Heart right ventricle (tissue), 16 donors: ENCODE data around the gene FARP1. TPM values are rescaled to one million over a fixed set of nuclear protein-coding genes. Genes with fewer than 3 reads are reported as not detected.

ENCODE experiments used
- ATAC-seq, 8 donors: fragments of 200-7000 bp; cut with Tn5 transposase; one replicate each; pipeline ENCODE4 v1.9.1; 2020; ENCODE audit warnings: mild to moderate bottlenecking in 8 of 8, moderate library complexity in 8 of 8, moderate number of reproducible peaks in 1 of 8
- DNase-seq, 2 donors: peaks; one replicate each; pipeline ENCODE4 v3.0.0-alpha.2; 2020
- H3K27ac ChIP-seq, 10 donors: fragments of 200-600 bp; sonication (generic) in 2 of 10; one replicate each; pipeline versions ENCODE4 v1.5.0 to v1.8.0; 2020 to 2022; ENCODE audit warnings: mild to moderate bottlenecking in 3 of 10
- H3K27me3 ChIP-seq, 7 donors: fragments of 200-600 bp; one replicate each; pipeline ENCODE4 v1.8.0; 2021 to 2022; ENCODE audit warnings: mild to moderate bottlenecking in 2 of 7
- H3K36me3 ChIP-seq, 9 donors: fragments of 200-600 bp; sonication (generic) in 1 of 9; one replicate each; pipeline versions ENCODE4 v1.5.0 to v1.8.0; 2020 to 2022; ENCODE audit warnings: mild to moderate bottlenecking in 2 of 9
- H3K4me1 ChIP-seq, 9 donors: fragments of 200-600 bp; sonication (generic) in 1 of 9; one replicate each; pipeline versions ENCODE4 v1.5.0 to v1.8.0; 2020 to 2022; ENCODE audit warnings: mild to moderate bottlenecking in 4 of 9
- H3K4me3 ChIP-seq, 10 donors: fragments of 200-600 bp; sonication (generic) in 2 of 10; one replicate each; pipeline versions ENCODE4 v1.5.0 to v1.8.0; 2020 to 2022; ENCODE audit warnings: mild to moderate bottlenecking in 7 of 10, moderate library complexity in 2 of 10
- H3K9me3 ChIP-seq, 11 donors: fragments of 200-600 bp in 10 of 11; sonication (generic) in 2 of 11; one replicate each; pipeline versions ENCODE4 v1.5.0 to v1.8.0; 2013 to 2022; ENCODE audit warnings: mild to moderate bottlenecking in 2 of 11, control low read depth in 1 of 11, moderate library complexity in 1 of 11
- WGBS, 2 donors: extraction: QIAGEN DNeasy Blood & Tissue Kit; methylation state at CpG; one replicate each; pipeline ENCODE4 v1.1.7; 2013; ENCODE audit warnings: inconsistent platforms in 1 of 2; 5-methylcytosine and 5-hydroxymethylcytosine counted together
- intact Hi-C, 10 donors: fragments of 100-400 bp; cut with DNase I; formaldehyde crosslinking; loops; one replicate each; pipeline versions ENCODE4 v1.11.1 to v1.14.2; 2022
- polyA plus RNA-seq, 2 donors: library from polyadenylated mRNA; stranded (reverse); fragments of 200-250 nt; gene quantifications; one replicate each; pipeline ENCODE4 v1.2.3, GENCODE V29; 2013
- total RNA-seq, 10 donors: library from RNA; stranded (reverse); fragmentation: NEBNext Ultra II Directional in 3 of 10; extraction: Animal tissue kit (Norgen Biotek cat#: 25700) in 3 of 10; gene quantifications; one replicate each; pipeline versions ENCODE4 v1.2.1 to v1.2.4, GENCODE V29; 2021 to 2023
- TF ChIP-seq, protein P1 (sequence below), 9 donors: fragments of 200-600 bp; sonication (generic) in 2 of 9; IDR thresholded peaks; one replicate each; pipeline versions ENCODE4 v1.5.0 to v1.8.0; 2021 to 2022; ENCODE audit warnings: antibody characterized with exemption in 9 of 9, mild to moderate bottlenecking in 5 of 9, moderate library complexity in 1 of 9
- donor health status: Arrhythmogenic right ventricular cardiomyopathy.
- donor health status: ischemic (EF 13 %, LVEDD 7.1; RV severe dilation, severe dysfunction).
- donor health status: healthy with polysubstance abuse.
- donor health status: DM: no; HTN: yes; CAD: no.
- donor health status: DM: no; HTN: no; CAD: no.
- donor health status: ischemic (EF 25% LVEDD 6.9; RV normal size, moderate dysfunction).
- donor health status: ischemic (EF 25% LVEDD 5.7; RV mildly dilated, moderate dysfunction).
- donor health status: healthy.
- donor health status: DM: yes; HTN: yes; CAD: no.
- donor health status: Ischemic cardiomyopathy.
- donor health status: ischemic (EF 35%, LVEDD 5.7; RV mildly dilated, moderate dysfunction).
- donor health status: nonischemic (EF 11% LVEDD 7.7; RV severe dilation, severe dysfunction).
- donor health status: DM: yes; HTN: yes; CAD: no.
- donor health status: PGD.
- donor health status: ischemic (EF 29% LVEDD 5.4; RV normal size, mild dysfunction).
- donor health status: nonischemic (EF 23%, LVEDD 6.1; RV moderate dilation, normal function).

FARP1 gene
- total and polyA plus RNA-seq, 12 donors = 6.9 to 72.9 (median 17.1) TPM

DNA sequence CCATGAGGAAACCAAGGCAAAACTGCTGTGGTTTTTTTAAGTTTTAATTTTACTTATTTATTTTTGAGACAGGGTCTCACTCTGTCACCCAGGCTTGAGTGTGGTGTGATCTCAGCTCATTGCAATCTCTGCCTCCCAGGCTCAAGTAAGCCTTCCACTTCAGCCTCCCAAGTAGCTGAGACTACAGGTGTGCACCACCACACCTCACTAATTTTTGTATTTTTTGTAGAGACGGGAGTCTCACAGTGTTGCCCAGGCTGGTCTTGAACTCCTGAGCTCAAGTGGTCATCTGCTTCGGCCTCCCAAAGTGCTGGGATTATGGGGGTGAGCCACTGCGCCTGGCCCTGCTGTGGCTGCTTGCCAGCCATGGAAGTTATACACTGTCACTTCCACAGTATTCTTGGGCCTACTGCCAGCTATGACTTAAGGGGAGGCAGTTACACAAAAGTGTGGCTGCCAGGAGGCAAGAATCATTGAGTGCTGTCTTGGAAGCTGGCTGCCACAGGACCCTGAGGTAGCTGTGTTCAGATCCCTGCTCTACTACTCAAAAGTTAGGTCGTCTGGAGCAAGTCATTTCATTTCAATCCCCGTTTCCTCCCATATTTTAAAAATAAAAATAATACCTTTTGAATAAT is 12.7 kb downstream of the FARP1 start:
- H3K4me3 ChIP-seq = no peak overlapping the region
- DNase-seq (peak in 1 of 2 donors; percentile 19), ATAC-seq (peak in 1 of 8 donors; percentile 42)
- no peaks in the 10 kb centered on the region for H3K9me3 ChIP-seq
- 73 to 80% methylated on average over 5 of the region's 5 CpGs for WGBS, 2 donors
- H3K4me1 ChIP-seq = peaks cover 0 to 11% (median 0%) of the 10 kb centered on the region in 9 donors
- TF ChIP-seq, protein P1, sequence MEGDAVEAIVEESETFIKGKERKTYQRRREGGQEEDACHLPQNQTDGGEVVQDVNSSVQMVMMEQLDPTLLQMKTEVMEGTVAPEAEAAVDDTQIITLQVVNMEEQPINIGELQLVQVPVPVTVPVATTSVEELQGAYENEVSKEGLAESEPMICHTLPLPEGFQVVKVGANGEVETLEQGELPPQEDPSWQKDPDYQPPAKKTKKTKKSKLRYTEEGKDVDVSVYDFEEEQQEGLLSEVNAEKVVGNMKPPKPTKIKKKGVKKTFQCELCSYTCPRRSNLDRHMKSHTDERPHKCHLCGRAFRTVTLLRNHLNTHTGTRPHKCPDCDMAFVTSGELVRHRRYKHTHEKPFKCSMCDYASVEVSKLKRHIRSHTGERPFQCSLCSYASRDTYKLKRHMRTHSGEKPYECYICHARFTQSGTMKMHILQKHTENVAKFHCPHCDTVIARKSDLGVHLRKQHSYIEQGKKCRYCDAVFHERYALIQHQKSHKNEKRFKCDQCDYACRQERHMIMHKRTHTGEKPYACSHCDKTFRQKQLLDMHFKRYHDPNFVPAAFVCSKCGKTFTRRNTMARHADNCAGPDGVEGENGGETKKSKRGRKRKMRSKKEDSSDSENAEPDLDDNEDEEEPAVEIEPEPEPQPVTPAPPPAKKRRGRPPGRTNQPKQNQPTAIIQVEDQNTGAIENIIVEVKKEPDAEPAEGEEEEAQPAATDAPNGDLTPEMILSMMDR (IDR thresholded peaks at IDR 0.05) = no peak
- intact Hi-C loops = no loop called here
- H3K27me3 ChIP-seq = no peaks in the 10 kb centered on the region
- peaks cover 0 to 12% (median 0%) of the 10 kb centered on the region in 9 donors for H3K36me3 ChIP-seq
- H3K27ac ChIP-seq = no peak overlapping the region

DNA sequence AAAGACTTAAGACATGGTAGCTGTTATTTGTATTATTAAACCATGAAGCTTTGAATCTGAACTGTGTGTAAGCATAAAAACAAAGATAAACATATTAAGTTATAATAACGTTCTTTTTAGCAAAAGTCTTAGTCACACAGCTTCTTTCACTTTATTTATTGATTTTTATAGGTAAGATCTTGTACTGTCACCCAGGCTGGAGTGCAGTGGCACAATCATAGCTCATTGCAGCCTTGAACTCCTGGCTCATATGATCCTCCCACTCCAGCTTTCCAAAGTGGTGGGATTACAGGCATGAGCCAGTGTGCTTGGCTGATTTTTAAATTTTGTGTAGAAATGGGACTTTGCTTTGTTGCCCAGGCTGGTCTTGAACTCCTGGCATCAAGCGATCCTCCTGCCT is 13.4 kb downstream of the FARP1 start:
- DNase-seq = no peak
- TF ChIP-seq, protein P1 (IDR thresholded peaks at IDR 0.05) = no peak
- intact Hi-C loops = no loop called here
- Histone ChIP-seq H3K9me3 (no peaks in the 10 kb centered on the region), H3K27me3 (no peaks in the 10 kb centered on the region), H3K4me3 (no peak overlapping the region), H3K27ac (no peak overlapping the region), H3K36me3 (peaks cover 0 to 12% (median 0%) of the 10 kb centered on the region in 9 donors), H3K4me1 (peaks cover 0 to 11% (median 0%) of the 10 kb centered on the region in 9 donors)
- 74 to 90% methylated on average over 2 of the region's 2 CpGs for WGBS, 2 donors
- no peak for ATAC-seq

DNA sequence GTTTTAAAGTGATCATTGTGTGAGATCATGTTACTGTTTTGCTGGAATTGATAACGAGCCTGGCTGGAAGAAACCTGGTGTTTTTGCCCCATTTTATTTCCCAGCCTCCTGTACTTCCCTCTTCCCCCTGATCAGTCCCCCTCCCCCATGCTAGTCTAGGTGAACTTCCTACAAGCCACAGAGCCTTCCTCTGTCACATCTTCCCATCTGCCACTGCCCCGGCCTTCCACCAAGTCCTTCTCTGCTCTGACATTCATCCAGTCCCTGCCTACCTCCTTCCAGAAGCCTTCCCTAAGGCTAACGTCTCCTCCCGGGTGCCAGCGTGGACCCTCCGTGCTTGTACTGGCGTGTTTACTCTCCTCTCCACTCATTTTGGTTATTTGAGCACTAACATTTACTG is 14.3 kb downstream of the FARP1 start:
- no peak overlapping the region for H3K27ac ChIP-seq
- H3K9me3 ChIP-seq = no peaks in the 10 kb centered on the region
- 90 to 92% methylated on average over 7 of the region's 7 CpGs for WGBS, 2 donors
- ATAC-seq (no peak), DNase-seq (no peak)
- peaks cover 0 to 12% (median 0%) of the 10 kb centered on the region in 9 donors for H3K36me3 ChIP-seq
- TF ChIP-seq, protein P1 (IDR thresholded peaks at IDR 0.05) = no peak
- intact Hi-C loops = no loop called here
- no peaks in the 10 kb centered on the region for H3K27me3 ChIP-seq
- no peak overlapping the region for H3K4me3 ChIP-seq
- H3K4me1 ChIP-seq = peaks cover 0 to 11% (median 0%) of the 10 kb centered on the region in 9 donors

DNA sequence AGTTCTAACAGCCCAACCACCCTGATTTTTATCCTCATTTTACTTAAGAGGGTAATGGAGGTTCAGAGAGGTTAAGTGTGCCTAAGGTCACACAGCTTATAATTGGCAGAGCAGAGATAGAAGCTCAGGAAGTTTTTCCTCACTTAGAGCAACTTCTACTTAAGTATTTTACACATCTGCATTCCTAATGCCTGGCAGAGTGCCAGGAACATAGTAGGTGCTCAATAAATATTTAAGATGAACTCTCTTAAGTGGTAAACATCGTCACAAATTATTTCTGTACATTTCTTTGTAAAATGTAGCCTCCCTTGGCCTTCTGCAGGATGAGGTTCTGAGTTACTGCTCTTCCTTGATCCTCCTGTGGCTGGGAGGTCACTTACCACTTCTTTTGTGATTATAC is 14.7 kb downstream of the FARP1 start:
- Histone ChIP-seq H3K27me3 (no peaks in the 10 kb centered on the region), H3K27ac (no peak overlapping the region), H3K36me3 (peaks cover 0 to 12% (median 0%) of the 10 kb centered on the region in 9 donors), H3K9me3 (no peaks in the 10 kb centered on the region), H3K4me1 (peaks cover 0 to 11% (median 0%) of the 10 kb centered on the region in 9 donors), H3K4me3 (no peak overlapping the region)
- ATAC-seq (no peak), DNase-seq (no peak)
- TF ChIP-seq, protein P1 (IDR thresholded peaks at IDR 0.05) = no peak
- intact Hi-C loops = no loop called here
- 92 to 97% methylated on average over 1 of the region's 1 CpG for WGBS, 2 donors
